Neural cell (in vitro differentiated cells): ENCODE results near the gene TNRC6C. TPM values are rescaled to one million over a fixed set of nuclear protein-coding genes. Genes with fewer than 3 reads are reported as not detected.

ENCODE experiments used
- H2AFZ ChIP-seq: fragments of 200-600, 300-800 bp; sonication (generic), shearing (Covaris generic); 2 replicates; pipeline ENCODE4 v1.6.0; 2014; ENCODE audit warnings: low read depth, mild to moderate bottlenecking, antibody characterized with exemption, low read length, moderate library complexity
- H3F3A ChIP-seq: fragments of 200-600 bp; shearing (Covaris generic); 2 replicates; pipeline ENCODE4 v1.6.1; 2016; ENCODE audit warnings: mild to moderate bottlenecking, moderate library complexity, mixed read lengths, antibody characterized with exemption, low read length; ENCODE audit not compliant: insufficient read depth, poor library complexity, severe bottlenecking
- H3K27ac ChIP-seq: fragments of 200-600, 300-800 bp; sonication (generic), shearing (Covaris generic); 2 replicates; pipeline ENCODE4 v1.5.1; 2014; ENCODE audit warnings: mild to moderate bottlenecking, low read length, moderate library complexity
- H3K27me3 ChIP-seq: fragments of 300-800, 200-600 bp; sonication (generic), shearing (Covaris generic); 2 replicates; pipeline ENCODE4 v1.6.0; 2014; ENCODE audit warnings: mild to moderate bottlenecking, low read depth, low read length, moderate library complexity; ENCODE audit not compliant: insufficient read depth
- H3K36me3 ChIP-seq: fragments of 300-800, 200-600 bp; sonication (generic), shearing (Covaris generic); 2 replicates; pipeline ENCODE4 v1.5.1; 2014; ENCODE audit warnings: mild to moderate bottlenecking, antibody characterized with exemption, low read length, moderate library complexity; ENCODE audit not compliant: insufficient read depth
- H3K4me2 ChIP-seq: fragments of 300-800, 200-600 bp; sonication (generic), shearing (Covaris generic); 2 replicates; pipeline ENCODE4 v1.6.0; 2014; ENCODE audit warnings: mild to moderate bottlenecking, low read length
- H3K4me3 ChIP-seq: fragments of 300-800, 200-600 bp; sonication (generic), shearing (Covaris generic); 2 replicates; pipeline ENCODE4 v1.5.1; 2014; ENCODE audit warnings: mild to moderate bottlenecking, low read length, moderate library complexity
- H3K79me2 ChIP-seq: fragments of 200-600 bp; shearing (Covaris generic); replicated peaks from 2 replicates; pipeline ENCODE4 v1.6.0; 2014; ENCODE audit warnings: mild to moderate bottlenecking, low read length, moderate library complexity; ENCODE audit not compliant: insufficient read depth
- H3K9ac ChIP-seq: fragments of 300-800, 200-600 bp; sonication (generic), shearing (Covaris generic); 2 replicates; pipeline ENCODE4 v1.6.1; 2016; ENCODE audit warnings: mild to moderate bottlenecking, low read length, mixed read lengths
- H3K9me2 ChIP-seq: fragments of 200-600 bp; shearing (Covaris generic); 2 replicates; pipeline ENCODE4 v1.6.1; 2016; ENCODE audit warnings: mild to moderate bottlenecking, low read length, mixed read lengths; ENCODE audit not compliant: insufficient read depth
- H3K9me3 ChIP-seq: fragments of 200-600, 300-800 bp; sonication (generic), shearing (Covaris generic); 2 replicates; pipeline ENCODE4 v1.6.1; 2016; ENCODE audit warnings: mild to moderate bottlenecking, mixed run types, low read length, moderate library complexity, mixed read lengths
- H4K20me1 ChIP-seq: fragments of 200-600 bp; shearing (Covaris generic); 2 replicates; pipeline ENCODE4 v1.6.1; 2016; ENCODE audit warnings: mild to moderate bottlenecking, mixed run types; ENCODE audit not compliant: insufficient read depth
- CTCF ChIP-seq: fragments of 450-650 bp; IDR thresholded peaks from 2 replicates; pipeline ENCODE4 v1.5.1; 2014; ENCODE audit warnings: antibody characterized with exemption, mild to moderate bottlenecking, moderate library complexity; ENCODE audit not compliant: poor library complexity, severe bottlenecking
- EP300 ChIP-seq: fragments of 450-650 bp; conservative IDR thresholded peaks from 2 replicates; pipeline ENCODE4 v1.6.1; 2014; ENCODE audit warnings: antibody characterized with exemption, mild to moderate bottlenecking, moderate library complexity; ENCODE audit not compliant: poor library complexity, severe bottlenecking
- EZH2 ChIP-seq: fragments of 200-600, 300-800 bp; shearing (Covaris generic), sonication (generic); IDR thresholded peaks from 2 replicates; pipeline ENCODE4 v1.6.1; 2014; ENCODE audit warnings: antibody characterized with exemption, low read length, borderline replicate concordance, mild to moderate bottlenecking; ENCODE audit not compliant: insufficient read depth, poor library complexity, severe bottlenecking
- MXI1 ChIP-seq: fragments of 450-650 bp; conservative IDR thresholded peaks from 2 replicates; pipeline ENCODE4 v1.6.1; 2014; ENCODE audit warnings: antibody characterized with exemption, mild to moderate bottlenecking; ENCODE audit not compliant: poor library complexity, severe bottlenecking
- POLR2AphosphoS5 ChIP-seq: IDR thresholded peaks from 2 replicates; pipeline ENCODE4 v1.6.1; 2012
- RAD21 ChIP-seq: fragments of 450-650 bp; conservative IDR thresholded peaks from 2 replicates; pipeline ENCODE4 v1.6.1; 2014; ENCODE audit warnings: antibody characterized with exemption, mild to moderate bottlenecking, moderate library complexity
- REST ChIP-seq: IDR thresholded peaks from 2 replicates; pipeline ENCODE4 v1.6.1; 2012; ENCODE audit warnings: borderline replicate concordance
- SMC3 ChIP-seq: fragments of 450-650 bp; conservative IDR thresholded peaks from 2 replicates; pipeline ENCODE4 v1.6.1; 2014; ENCODE audit warnings: antibody characterized with exemption, mild to moderate bottlenecking, moderate library complexity; ENCODE audit not compliant: poor library complexity
- TAF1 ChIP-seq: IDR thresholded peaks from 2 replicates; pipeline ENCODE4 v1.6.1; 2012; ENCODE audit warnings: low read depth
- polyA plus RNA-seq: library from polyadenylated mRNA; depleted of rRNA; stranded (reverse); fragments of >200 nt; gene quantifications from 2 replicates; pipeline ENCODE4 v1.2.3, GENCODE V29; 2014

Gene TNRC6C
- polyA plus RNA-seq, 1 donor from 2014 or later = 15.4 TPM

- Histone ChIP-seq H3K9me2 (no peaks in the 10 kb centered on the region), H3K9me3 (no peaks in the 10 kb centered on the region), H3K27ac (no peak overlapping the region), H2AFZ (no peak overlapping the region), H3K4me2 (no peak overlapping the region), H3K36me3 (peaks cover 22% of the 10 kb centered on the region), H3K9ac (no peak overlapping the region), H3K27me3 (no peaks in the 10 kb centered on the region), H4K20me1 (no peaks in the 10 kb centered on the region), H3F3A (no peaks in the 10 kb centered on the region), H3K79me2 (no peaks in the 10 kb centered on the region), H3K4me3 (no peak overlapping the region)
- no peak for TF ChIP-seq EZH2
- TF ChIP-seq RAD21 = no peak
- TF ChIP-seq SMC3 = no peak
- TF ChIP-seq EP300 = no peak
- TF ChIP-seq POLR2AphosphoS5 = no peak
- TF ChIP-seq REST = no peak
- TF ChIP-seq CTCF = no peak
- no peak for TF ChIP-seq MXI1
These were observed 144.8 kb downstream of the TNRC6C start for GRCh38 chr17:78103311-78103710.

- Histone ChIP-seq H3K9me2 (no peaks in the 10 kb centered on the region), H3K36me3 (peaks cover 12% of the 10 kb centered on the region), H2AFZ (no peak overlapping the region), H3K9ac (no peak overlapping the region), H3K9me3 (no peaks in the 10 kb centered on the region), H3K4me2 (no peak overlapping the region), H3K4me3 (no peak overlapping the region), H3F3A (no peaks in the 10 kb centered on the region), H3K27me3 (no peaks in the 10 kb centered on the region), H3K79me2 (no peaks in the 10 kb centered on the region), H3K27ac (no peak overlapping the region), H4K20me1 (no peaks in the 10 kb centered on the region)
- TF ChIP-seq TAF1 (no peak), EZH2 (no peak), RAD21 (no peak), CTCF (no peak), POLR2AphosphoS5 (no peak), EP300 (no peak), MXI1 (no peak), REST (no peak), SMC3 (no peak)
These were observed 146.0 kb downstream of the TNRC6C start for GRCh38 chr17:78104540-78104941.
